NCI-H146 treated with DMSO at 0.1 percent for 48 hours (cell line): Measurements from ENCODE around the gene PAX9.

ENCODE experiments used
- DNase-seq: peaks from one replicate; lab custom pipeline; 2025; ENCODE audit not compliant: unreplicated experiment; lab: John Stamatoyannopoulos, UW

PAX9 gene

DNA sequence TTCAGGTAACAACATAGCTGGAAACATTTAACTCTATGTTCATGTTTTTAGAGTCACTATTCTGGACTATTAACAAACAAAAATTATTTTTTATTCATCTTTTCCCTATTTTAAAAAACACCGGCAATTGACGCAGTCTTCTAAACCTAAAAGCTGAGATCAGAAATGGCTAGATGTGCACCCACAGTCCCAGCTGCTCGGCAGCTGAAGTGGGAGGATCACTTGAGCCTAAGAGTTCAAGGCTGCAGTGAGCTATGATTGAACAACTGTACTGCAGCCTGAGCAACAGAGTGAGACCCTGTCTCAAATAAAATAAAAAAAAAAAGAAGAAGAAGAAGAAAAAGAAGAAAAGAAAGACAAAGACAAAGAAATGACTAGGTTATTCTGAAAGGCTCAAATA lies 64.5 kb downstream of the PAX9 start:
- DNase-seq = no peak
